ENCODE measurements around the gene IQSEC3.

GRCh38 chr12:115518-115917, 49.0 kb downstream of the IQSEC3 start:
- TF ChIP-seq TARDBP (IDR thresholded peaks at IDR 0.05) = no peak
- TF ChIP-seq LEF1 (IDR thresholded peaks at IDR 0.05; ENCODE audit: borderline replicate concordance) = no peak
- no peak for TF ChIP-seq NFRKB (IDR thresholded peaks at IDR 0.05)
- no peak for TF ChIP-seq FOXA1 (IDR thresholded peaks at IDR 0.05)
- TF ChIP-seq ELF4 (IDR thresholded peaks at IDR 0.05) = no peak
- TF ChIP-seq SP1 (IDR thresholded peaks at IDR 0.05) = no peak
